ENCODE measurements around the gene NAGK. TPM values are rescaled to one million over a fixed set of nuclear protein-coding genes. Genes with fewer than 3 reads are reported as not detected.
A peak's percentile ranks its signal among the peaks of the same experiment; 100 is the strongest.
"Not testable (repeated sequence)": the region's sequence is repeated elsewhere in the genome, so short reads cannot be mapped to it uniquely, and the experiment has no call there.

The NAGK gene
- total RNA-seq, 2 donors from 2014 or later = 72.6 to 80.8 TPM

- DNase-seq = no peak
- H3K27me3 Mint-ChIP-seq (ENCODE audit: insufficient read depth) = no peaks in the 10 kb centered on the region
These were observed 10.2 kb downstream of the NAGK start for GRCh38 chr2:71078624-71079023.

GRCh38 chr2:71082402-71083252 is 14.2 kb downstream of the NAGK start:
- peaks cover 36% of the 10 kb centered on the region for H3K4me1 Mint-ChIP-seq

More at GRCh38 chr2:71078624-71079023, 10.2 kb downstream of the NAGK start:
- Histone ChIP-seq H3K4me3 (ENCODE audit: low read length) (no peak overlapping the region), H3K27ac (ENCODE audit: low read depth, low read length) (no peak overlapping the region), H3K9ac (ENCODE audit: extremely low read depth, low read length, poor library complexity, severe bottlenecking) (no peak overlapping the region), H3K9me3 (ENCODE audit: control insufficient read depth, low read length) (no peaks in the 10 kb centered on the region), H3K27me3 (ENCODE audit: control insufficient read depth, insufficient read depth, low read length, poor library complexity, severe bottlenecking) (no peaks in the 10 kb centered on the region), H3K36me3 (ENCODE audit: control insufficient read depth, insufficient read depth, low read length) (peaks cover 53% of the 10 kb centered on the region), H3K4me1 (ENCODE audit: control insufficient read depth, insufficient read depth, low read length) (no peaks in the 10 kb centered on the region)
- Mint-ChIP-seq H3K27ac (no peak overlapping the region), H3K4me1 (peaks cover 6% of the 10 kb centered on the region), H3K36me3 (ENCODE audit: low read depth) (peaks cover 32% of the 10 kb centered on the region), H3K9me3 (no peaks in the 10 kb centered on the region), H3K4me3 (no peak overlapping the region)
- WGBS, 2 experiments (ENCODE audit: insufficient coverage in 1 of 2, insufficient read length in 1 of 2) = 87 to 95% methylated on average over 3 of the region's 3 CpGs
- no peak for TF ChIP-seq CTCF (conservative IDR thresholded peaks at IDR 0.05)

GRCh38 chr2:71083297-71083696 is 14.8 kb downstream of the NAGK start:
- H3K4me3 Mint-ChIP-seq; H3K9me3 Mint-ChIP-seq; H3K27ac Mint-ChIP-seq; H3K9ac ChIP-seq (ENCODE audit: extremely low read depth, low read length, poor library complexity, severe bottlenecking); H3K36me3 ChIP-seq (ENCODE audit: control insufficient read depth, insufficient read depth, low read length); H3K4me1 ChIP-seq (ENCODE audit: control insufficient read depth, insufficient read depth, low read length); DNase-seq; H3K27ac ChIP-seq (ENCODE audit: low read depth, low read length); H3K9me3 ChIP-seq (ENCODE audit: control insufficient read depth, low read length); H3K27me3 Mint-ChIP-seq (ENCODE audit: insufficient read depth); H3K27me3 ChIP-seq (ENCODE audit: control insufficient read depth, insufficient read depth, low read length, poor library complexity, severe bottlenecking); H3K4me3 ChIP-seq (ENCODE audit: low read length): not testable (repeated sequence)
- H3K36me3 Mint-ChIP-seq (ENCODE audit: low read depth) = peaks cover 13% of the 10 kb centered on the region
- no CpG with 5 or more reads among the region's 3 CpGs for WGBS, 2 experiments (ENCODE audit: insufficient coverage in 1 of 2, insufficient read length in 1 of 2)
- H3K4me1 Mint-ChIP-seq = peaks cover 43% of the 10 kb centered on the region

More at GRCh38 chr2:71082402-71083252, 14.2 kb downstream of the NAGK start:
- Histone ChIP-seq H3K4me3 (ENCODE audit: low read length) (no peak overlapping the region), H3K27ac (ENCODE audit: low read depth, low read length) (no peak overlapping the region), H3K27me3 (ENCODE audit: control insufficient read depth, insufficient read depth, low read length, poor library complexity, severe bottlenecking) (no peaks in the 10 kb centered on the region), H3K9ac (ENCODE audit: extremely low read depth, low read length, poor library complexity, severe bottlenecking) (no peak overlapping the region), H3K4me1 (ENCODE audit: control insufficient read depth, insufficient read depth, low read length) (peaks cover 4% of the 10 kb centered on the region), H3K9me3 (ENCODE audit: control insufficient read depth, low read length) (no peaks in the 10 kb centered on the region), H3K36me3 (ENCODE audit: control insufficient read depth, insufficient read depth, low read length) (peaks cover 14% of the 10 kb centered on the region)
- 91 to 100% methylated on average over 1 to 5 of the region's 5 CpGs for WGBS, 2 experiments (ENCODE audit: insufficient coverage in 1 of 2, insufficient read length in 1 of 2)
- Mint-ChIP-seq H3K36me3 (ENCODE audit: low read depth) (peaks cover 16% of the 10 kb centered on the region), H3K27me3 (ENCODE audit: insufficient read depth) (no peaks in the 10 kb centered on the region), H3K4me3 (no peak overlapping the region), H3K27ac (peak overlapping the region; percentile 39), H3K9me3 (no peaks in the 10 kb centered on the region)
- TF ChIP-seq CTCF (conservative IDR thresholded peaks at IDR 0.05) = no peak
- no peak for DNase-seq

GRCh38 chr2:71083752-71084312 is 15.4 kb downstream of the NAGK start:
- H3K4me1 Mint-ChIP-seq = peaks cover 46% of the 10 kb centered on the region
- not testable (repeated sequence) for H3K9ac ChIP-seq (ENCODE audit: extremely low read depth, low read length, poor library complexity, severe bottlenecking); H3K4me3 Mint-ChIP-seq; DNase-seq; H3K27me3 ChIP-seq (ENCODE audit: control insufficient read depth, insufficient read depth, low read length, poor library complexity, severe bottlenecking); H3K9me3 Mint-ChIP-seq; H3K27me3 Mint-ChIP-seq (ENCODE audit: insufficient read depth); H3K4me3 ChIP-seq (ENCODE audit: low read length); H3K36me3 Mint-ChIP-seq (ENCODE audit: low read depth); H3K4me1 ChIP-seq (ENCODE audit: control insufficient read depth, insufficient read depth, low read length); H3K27ac ChIP-seq (ENCODE audit: low read depth, low read length); H3K9me3 ChIP-seq (ENCODE audit: control insufficient read depth, low read length); H3K27ac Mint-ChIP-seq; H3K36me3 ChIP-seq (ENCODE audit: control insufficient read depth, insufficient read depth, low read length)
- WGBS, 2 experiments (ENCODE audit: insufficient coverage in 1 of 2, insufficient read length in 1 of 2) = 94 to 98% methylated on average over 9 to 10 of the region's 13 CpGs

- not testable (repeated sequence) for H3K36me3 Mint-ChIP-seq (ENCODE audit: low read depth); H3K9ac ChIP-seq (ENCODE audit: extremely low read depth, low read length, poor library complexity, severe bottlenecking); H3K9me3 Mint-ChIP-seq; H3K9me3 ChIP-seq (ENCODE audit: control insufficient read depth, low read length); H3K4me1 ChIP-seq (ENCODE audit: control insufficient read depth, insufficient read depth, low read length); H3K27me3 Mint-ChIP-seq (ENCODE audit: insufficient read depth); H3K27me3 ChIP-seq (ENCODE audit: control insufficient read depth, insufficient read depth, low read length, poor library complexity, severe bottlenecking); H3K36me3 ChIP-seq (ENCODE audit: control insufficient read depth, insufficient read depth, low read length); H3K27ac ChIP-seq (ENCODE audit: low read depth, low read length); H3K4me3 ChIP-seq (ENCODE audit: low read length)
- Mint-ChIP-seq H3K4me3 (peak overlapping the region; percentile 35), H3K27ac (peak overlapping the region; percentile 45), H3K4me1 (peaks cover 61% of the 10 kb centered on the region)
- peak; percentile 63 for DNase-seq
- WGBS, 2 experiments (ENCODE audit: insufficient coverage in 1 of 2, insufficient read length in 1 of 2) = 67 to 70% methylated on average over 2 to 8 of the region's 9 CpGs
These were observed 17.0 kb downstream of the NAGK start for GRCh38 chr2:71085325-71086003.
